ENCODE results near the gene PDE4D. TPM values are rescaled to one million over a fixed set of nuclear protein-coding genes. Genes with fewer than 3 reads are reported as not detected.
A peak's percentile ranks its signal among the peaks of the same experiment; 100 is the strongest.

Gene PDE4D
- total RNA-seq, 1 experiment from 2014 or later = 6.5 TPM

- intact Hi-C loops (cut with micrococcal nuclease; ENCODE audit: unreplicated experiment) = no loop called here
- no peak overlapping the region for H3K4me3 ChIP-seq (ENCODE audit: low read depth, low read length, poor library complexity, severe bottlenecking)
- BruUV-seq (replicated peaks) = no TSS peak
- ChIA-PET CTCF (no interaction called here), POLR2A (ENCODE audit: low non-redundant PET) (no interaction called here)
- H3K27me3 ChIP-seq (replicated peaks; ENCODE audit: insufficient read depth, low read depth, low read length, poor library complexity) = no peaks in the 10 kb centered on the region
- H3K27ac ChIP-seq (ENCODE audit: low read depth, low read length, poor library complexity, severe bottlenecking) = no peak overlapping the region
- no peaks in the 10 kb centered on the region for H3K36me3 ChIP-seq (ENCODE audit: insufficient read depth, low read length, poor library complexity, severe bottlenecking)
- H3K4me1 ChIP-seq (ENCODE audit: insufficient read depth, low read length, poor library complexity, severe bottlenecking) = no peaks in the 10 kb centered on the region
- no peaks in the 10 kb centered on the region for H3K9me3 ChIP-seq (ENCODE audit: low read depth, low read length, poor library complexity, severe bottlenecking)
- TF ChIP-seq, protein P1, sequence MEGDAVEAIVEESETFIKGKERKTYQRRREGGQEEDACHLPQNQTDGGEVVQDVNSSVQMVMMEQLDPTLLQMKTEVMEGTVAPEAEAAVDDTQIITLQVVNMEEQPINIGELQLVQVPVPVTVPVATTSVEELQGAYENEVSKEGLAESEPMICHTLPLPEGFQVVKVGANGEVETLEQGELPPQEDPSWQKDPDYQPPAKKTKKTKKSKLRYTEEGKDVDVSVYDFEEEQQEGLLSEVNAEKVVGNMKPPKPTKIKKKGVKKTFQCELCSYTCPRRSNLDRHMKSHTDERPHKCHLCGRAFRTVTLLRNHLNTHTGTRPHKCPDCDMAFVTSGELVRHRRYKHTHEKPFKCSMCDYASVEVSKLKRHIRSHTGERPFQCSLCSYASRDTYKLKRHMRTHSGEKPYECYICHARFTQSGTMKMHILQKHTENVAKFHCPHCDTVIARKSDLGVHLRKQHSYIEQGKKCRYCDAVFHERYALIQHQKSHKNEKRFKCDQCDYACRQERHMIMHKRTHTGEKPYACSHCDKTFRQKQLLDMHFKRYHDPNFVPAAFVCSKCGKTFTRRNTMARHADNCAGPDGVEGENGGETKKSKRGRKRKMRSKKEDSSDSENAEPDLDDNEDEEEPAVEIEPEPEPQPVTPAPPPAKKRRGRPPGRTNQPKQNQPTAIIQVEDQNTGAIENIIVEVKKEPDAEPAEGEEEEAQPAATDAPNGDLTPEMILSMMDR (conservative IDR thresholded peaks at IDR 0.05; ENCODE audit: low read depth, low read length) = no peak
- no peak for TF ChIP-seq EZH2 (IDR thresholded peaks at IDR 0.05; ENCODE audit: borderline replicate concordance, low read depth, low read length, poor library complexity, severe bottlenecking)
- DNase-seq (ENCODE audit: low spot score) = peak; percentile 24
Observed at GRCh38 chr5:59528202-59528862, 365.2 kb downstream of the PDE4D start.

DNA sequence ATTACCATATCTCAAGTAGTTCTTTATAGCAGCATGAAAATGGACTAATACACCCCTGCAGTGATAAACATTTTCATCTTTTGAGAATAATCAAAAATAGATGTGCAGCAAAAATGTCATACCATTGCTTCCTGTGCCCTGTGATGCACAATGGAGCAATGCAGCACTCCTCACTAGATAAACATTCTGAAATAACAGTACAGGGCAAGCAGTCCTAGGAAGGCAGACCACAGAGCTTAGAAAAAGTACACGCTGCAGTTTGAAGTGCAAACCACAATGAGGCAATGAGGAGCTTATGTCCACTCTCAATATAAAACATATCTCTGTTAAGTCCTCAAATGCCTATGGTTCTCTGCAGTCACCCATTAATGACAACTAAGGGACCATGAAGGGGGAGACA, 367.6 kb downstream of the PDE4D start:
- ChIA-PET CTCF (no interaction called here), POLR2A (ENCODE audit: low non-redundant PET) (no interaction called here)
- Histone ChIP-seq H3K9me3 (ENCODE audit: low read depth, low read length, poor library complexity, severe bottlenecking) (no peaks in the 10 kb centered on the region), H3K4me1 (ENCODE audit: insufficient read depth, low read length, poor library complexity, severe bottlenecking) (no peaks in the 10 kb centered on the region), H3K36me3 (ENCODE audit: insufficient read depth, low read length, poor library complexity, severe bottlenecking) (no peaks in the 10 kb centered on the region), H3K27ac (ENCODE audit: low read depth, low read length, poor library complexity, severe bottlenecking) (no peak overlapping the region), H3K27me3 (replicated peaks; ENCODE audit: insufficient read depth, low read depth, low read length, poor library complexity) (no peaks in the 10 kb centered on the region), H3K4me3 (ENCODE audit: low read depth, low read length, poor library complexity, severe bottlenecking) (no peak overlapping the region)
- intact Hi-C loops (cut with micrococcal nuclease; ENCODE audit: unreplicated experiment) = no loop called here
- DNase-seq (ENCODE audit: low spot score) = peak; percentile 19
- no TSS peak for BruUV-seq (replicated peaks)
- TF ChIP-seq EZH2 (IDR thresholded peaks at IDR 0.05; ENCODE audit: borderline replicate concordance, low read depth, low read length, poor library complexity, severe bottlenecking) = no peak

DNA sequence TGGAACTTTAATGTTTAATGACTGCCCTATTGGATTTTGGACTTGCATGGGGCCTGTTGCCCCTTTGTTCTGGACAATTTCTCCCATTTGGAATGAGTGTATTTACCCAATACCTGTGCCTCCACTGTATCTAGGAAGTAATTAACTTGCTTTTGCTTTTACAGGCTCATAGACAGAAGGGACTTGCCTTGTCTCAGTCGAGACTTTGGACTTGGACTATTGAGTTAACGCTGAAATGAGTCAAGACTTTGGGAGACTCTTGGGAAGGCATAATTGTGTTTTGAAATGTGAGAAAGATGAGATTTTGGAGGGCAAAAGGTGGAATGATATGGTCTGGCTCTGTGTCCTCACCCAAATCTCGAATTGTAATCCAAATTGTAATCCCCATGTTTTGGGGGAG, 368.2 kb downstream of the PDE4D start:
- intact Hi-C loops (cut with micrococcal nuclease; ENCODE audit: unreplicated experiment) = no loop called here
- H3K9me3 ChIP-seq (ENCODE audit: low read depth, low read length, poor library complexity, severe bottlenecking) = no peaks in the 10 kb centered on the region
- H3K4me1 ChIP-seq (ENCODE audit: insufficient read depth, low read length, poor library complexity, severe bottlenecking) = no peaks in the 10 kb centered on the region
- TF ChIP-seq, protein P1 (conservative IDR thresholded peaks at IDR 0.05; ENCODE audit: low read depth, low read length) = no peak
- no peak for TF ChIP-seq EZH2 (IDR thresholded peaks at IDR 0.05; ENCODE audit: borderline replicate concordance, low read depth, low read length, poor library complexity, severe bottlenecking)
- no peak overlapping the region for H3K4me3 ChIP-seq (ENCODE audit: low read depth, low read length, poor library complexity, severe bottlenecking)
- H3K27me3 ChIP-seq (replicated peaks; ENCODE audit: insufficient read depth, low read depth, low read length, poor library complexity) = no peaks in the 10 kb centered on the region
- no peak for DNase-seq (ENCODE audit: low spot score)
- H3K27ac ChIP-seq (ENCODE audit: low read depth, low read length, poor library complexity, severe bottlenecking) = no peak overlapping the region
- CTCF ChIA-PET = no interaction called here
- no TSS peak for BruUV-seq (replicated peaks)
- POLR2A ChIA-PET (ENCODE audit: low non-redundant PET) = no interaction called here
- H3K36me3 ChIP-seq (ENCODE audit: insufficient read depth, low read length, poor library complexity, severe bottlenecking) = no peaks in the 10 kb centered on the region
